ENCODE results near the gene SIDT2.

Gene SIDT2

GRCh38 chr11:117176186-117176585, 2.4 kb upstream of the SIDT2 start:
- Mint-ChIP-seq H3K27me3 (ENCODE audit: low read depth, poor library complexity) (peaks cover 3% of the 10 kb centered on the region), H3K36me3 (ENCODE audit: low read depth) (no peaks in the 10 kb centered on the region), H3K27ac (no peak overlapping the region), H3K9me3 (no peaks in the 10 kb centered on the region), H3K4me1 (peaks cover 72% of the 10 kb centered on the region), H3K4me3 (no peak overlapping the region)
- TF ChIP-seq CTCF (IDR thresholded peaks at IDR 0.05), result no peak
- no peak for DNase-seq

- Mint-ChIP-seq H3K9me3 (no peaks in the 10 kb centered on the region), H3K36me3 (ENCODE audit: low read depth) (peaks cover 1% of the 10 kb centered on the region), H3K4me3 (peak overlapping the region; percentile 97), H3K27me3 (ENCODE audit: low read depth, poor library complexity) (peaks cover 3% of the 10 kb centered on the region), H3K4me1 (peaks cover 59% of the 10 kb centered on the region), H3K27ac (peak overlapping the region; percentile 98)
- TF ChIP-seq CTCF (IDR thresholded peaks at IDR 0.05), result no peak
- no peak for DNase-seq
These were observed 871 bp upstream of the SIDT2 start for GRCh38 chr11:117177534-117178209.

- peaks cover 44% of the 10 kb centered on the region for H3K4me1 Mint-ChIP-seq
- peaks cover 3% of the 10 kb centered on the region for H3K27me3 Mint-ChIP-seq (ENCODE audit: low read depth, poor library complexity)
- H3K9me3 Mint-ChIP-seq, result no peaks in the 10 kb centered on the region
- no peak for TF ChIP-seq CTCF (IDR thresholded peaks at IDR 0.05)
- peaks cover 14% of the 10 kb centered on the region for H3K36me3 Mint-ChIP-seq (ENCODE audit: low read depth)
- peak; percentile 65 for DNase-seq
- H3K4me3 Mint-ChIP-seq, result peak overlapping the region; percentile 97
- peak overlapping the region; percentile 96 for H3K27ac Mint-ChIP-seq
These were observed 781 bp downstream of the SIDT2 start for GRCh38 chr11:117179048-117179999.

GRCh38 chr11:117180020-117180419, 1.5 kb downstream of the SIDT2 start:
- H3K4me1 Mint-ChIP-seq, result peaks cover 41% of the 10 kb centered on the region
- H3K27me3 Mint-ChIP-seq (ENCODE audit: low read depth, poor library complexity), result peaks cover 3% of the 10 kb centered on the region
- peak overlapping the region; percentile 96 for H3K27ac Mint-ChIP-seq
- peak overlapping the region; percentile 97 for H3K4me3 Mint-ChIP-seq
- no peak for DNase-seq
- H3K36me3 Mint-ChIP-seq (ENCODE audit: low read depth), result peaks cover 15% of the 10 kb centered on the region
- TF ChIP-seq CTCF (IDR thresholded peaks at IDR 0.05), result no peak
- no peaks in the 10 kb centered on the region for H3K9me3 Mint-ChIP-seq

- no peaks in the 10 kb centered on the region for H3K9me3 Mint-ChIP-seq
- peak overlapping the region; percentile 97 for H3K4me3 Mint-ChIP-seq
- peaks cover 37% of the 10 kb centered on the region for H3K4me1 Mint-ChIP-seq
- TF ChIP-seq CTCF (IDR thresholded peaks at IDR 0.05), result peak; percentile 43
- H3K27ac Mint-ChIP-seq, result peak overlapping the region; percentile 69
- peaks cover 15% of the 10 kb centered on the region for H3K36me3 Mint-ChIP-seq (ENCODE audit: low read depth)
- DNase-seq, result peak; percentile 58
- H3K27me3 Mint-ChIP-seq (ENCODE audit: low read depth, poor library complexity), result peaks cover 7% of the 10 kb centered on the region
These were observed 2.4 kb downstream of the SIDT2 start for GRCh38 chr11:117180661-117181585.

Measured in nephron progenitor cell (in vitro differentiated cells).